ENCODE results near the gene WDR46. TPM values are rescaled to one million over a fixed set of nuclear protein-coding genes. Genes with fewer than 3 reads are reported as not detected.

The WDR46 gene
- polyA plus RNA-seq, 1 experiment = 43.3 TPM

GRCh38 chr6:33279971-33280511 is 9.0 kb downstream of the WDR46 start:
- ChIA-PET CTCF (interaction anchor here (0.7 to 1.6 kb wide), 3 partner anchors 9 to 142 kb away, joined by 3 to 11 read pairs (median 4); partner anchors contain the start of genes PFDN6 and WDR46), POLR2A (interaction anchor here (2.3 kb wide), 1 partner anchor 9 kb away, joined by 13 read pairs; the partner anchor contains the start of genes PFDN6 and WDR46)
- TF ChIP-seq, protein P1, sequence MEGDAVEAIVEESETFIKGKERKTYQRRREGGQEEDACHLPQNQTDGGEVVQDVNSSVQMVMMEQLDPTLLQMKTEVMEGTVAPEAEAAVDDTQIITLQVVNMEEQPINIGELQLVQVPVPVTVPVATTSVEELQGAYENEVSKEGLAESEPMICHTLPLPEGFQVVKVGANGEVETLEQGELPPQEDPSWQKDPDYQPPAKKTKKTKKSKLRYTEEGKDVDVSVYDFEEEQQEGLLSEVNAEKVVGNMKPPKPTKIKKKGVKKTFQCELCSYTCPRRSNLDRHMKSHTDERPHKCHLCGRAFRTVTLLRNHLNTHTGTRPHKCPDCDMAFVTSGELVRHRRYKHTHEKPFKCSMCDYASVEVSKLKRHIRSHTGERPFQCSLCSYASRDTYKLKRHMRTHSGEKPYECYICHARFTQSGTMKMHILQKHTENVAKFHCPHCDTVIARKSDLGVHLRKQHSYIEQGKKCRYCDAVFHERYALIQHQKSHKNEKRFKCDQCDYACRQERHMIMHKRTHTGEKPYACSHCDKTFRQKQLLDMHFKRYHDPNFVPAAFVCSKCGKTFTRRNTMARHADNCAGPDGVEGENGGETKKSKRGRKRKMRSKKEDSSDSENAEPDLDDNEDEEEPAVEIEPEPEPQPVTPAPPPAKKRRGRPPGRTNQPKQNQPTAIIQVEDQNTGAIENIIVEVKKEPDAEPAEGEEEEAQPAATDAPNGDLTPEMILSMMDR (IDR thresholded peaks at IDR 0.05; ENCODE audit: low read depth, low read length) = peak; percentile 64
- no peak for DNase-seq (ENCODE audit: low read depth, low spot score)
- Histone ChIP-seq H3K4me3 (ENCODE audit: low read depth, low read length) (no peak overlapping the region), H3K9me3 (ENCODE audit: control insufficient read depth, insufficient read depth, low read length) (no peaks in the 10 kb centered on the region), H3K27ac (ENCODE audit: low read depth, low read length) (no peak overlapping the region), H3K27me3 (ENCODE audit: control insufficient read depth, insufficient read depth, low read length) (no peaks in the 10 kb centered on the region)

- no peaks in the 10 kb centered on the region for H3K27me3 ChIP-seq (ENCODE audit: control insufficient read depth, insufficient read depth, low read length)
- TF ChIP-seq, protein P1 (IDR thresholded peaks at IDR 0.05; ENCODE audit: low read depth, low read length) = no peak
- H3K27ac ChIP-seq (ENCODE audit: low read depth, low read length) = no peak overlapping the region
- CTCF ChIA-PET = interaction anchor here (0.6 to 1.6 kb wide), 3 partner anchors 10 to 128 kb away, joined by 3 to 11 read pairs (median 3); partner anchors contain the start of genes PFDN6 and WDR46
- no peak for DNase-seq (ENCODE audit: low read depth, low spot score)
- POLR2A ChIA-PET = interaction anchor here (2.3 kb wide), 1 partner anchor 10 kb away, joined by 13 read pairs; the partner anchor contains the start of genes PFDN6 and WDR46
- no peak overlapping the region for H3K4me3 ChIP-seq (ENCODE audit: low read depth, low read length)
- no peaks in the 10 kb centered on the region for H3K9me3 ChIP-seq (ENCODE audit: control insufficient read depth, insufficient read depth, low read length)
Observed at GRCh38 chr6:33279257-33279695, 9.8 kb downstream of the WDR46 start.

DNA sequence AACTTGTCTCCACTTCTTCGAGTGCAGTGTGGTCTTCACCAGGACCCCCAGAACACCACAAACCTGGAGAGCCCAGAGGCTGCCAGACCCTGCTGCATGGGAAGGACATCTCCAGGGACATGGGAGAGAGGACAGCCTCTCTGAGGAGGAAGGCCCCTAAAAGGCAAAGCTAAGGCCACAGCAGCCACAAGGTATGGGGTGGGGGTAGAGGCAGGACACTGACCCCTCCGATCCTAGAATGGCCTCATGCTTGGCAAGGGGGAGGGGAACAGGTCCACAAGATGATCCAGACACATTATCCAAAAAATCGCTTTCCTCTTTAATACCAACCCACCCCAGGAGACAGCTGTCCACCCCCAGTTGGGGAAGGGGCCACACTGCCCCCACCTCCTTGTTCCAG is 10.2 kb downstream of the WDR46 start:
- ChIA-PET POLR2A (interaction anchor here (0.5 to 2.3 kb wide), 2 partner anchors 10 to 1604 kb away, joined by 3 to 13 read pairs; partner anchors contain the start of genes PFDN6 and WDR46), CTCF (interaction anchor here (0.5 to 2.0 kb wide), 4 partner anchors 11 to 118 kb away, joined by 3 to 11 read pairs (median 6); partner anchors contain the start of genes PFDN6 and WDR46)
- TF ChIP-seq, protein P1 (IDR thresholded peaks at IDR 0.05; ENCODE audit: low read depth, low read length) = no peak
- Histone ChIP-seq H3K9me3 (ENCODE audit: control insufficient read depth, insufficient read depth, low read length) (no peaks in the 10 kb centered on the region), H3K27ac (ENCODE audit: low read depth, low read length) (no peak overlapping the region), H3K4me3 (ENCODE audit: low read depth, low read length) (no peak overlapping the region), H3K27me3 (ENCODE audit: control insufficient read depth, insufficient read depth, low read length) (no peaks in the 10 kb centered on the region)
- no peak for DNase-seq (ENCODE audit: low read depth, low spot score)

- Histone ChIP-seq H3K4me3 (ENCODE audit: low read depth, low read length) (no peak overlapping the region), H3K27ac (ENCODE audit: low read depth, low read length) (no peak overlapping the region), H3K27me3 (ENCODE audit: control insufficient read depth, insufficient read depth, low read length) (no peaks in the 10 kb centered on the region), H3K9me3 (ENCODE audit: control insufficient read depth, insufficient read depth, low read length) (no peaks in the 10 kb centered on the region)
- TF ChIP-seq, protein P1 (IDR thresholded peaks at IDR 0.05; ENCODE audit: low read depth, low read length) = no peak
- ChIA-PET CTCF (interaction anchor here (0.5 to 2.0 kb wide), 2 partner anchors 67 to 119 kb away, joined by 3 to 8 read pairs; no protein-coding TSS in a partner anchor), POLR2A (interaction anchor here (0.5 to 3.2 kb wide), 3 partner anchors 11 to 1604 kb away, joined by 3 to 15 read pairs (median 13); partner anchors contain the start of genes PFDN6 and WDR46)
- no peak for DNase-seq (ENCODE audit: low read depth, low spot score)
Observed at GRCh38 chr6:33278392-33278741, 10.7 kb downstream of the WDR46 start.

All from AG04450 (cell line).